Measurements from ENCODE around the gene CLECL1. TPM values are rescaled to one million over a fixed set of nuclear protein-coding genes. Genes with fewer than 3 reads are reported as not detected.
A peak's percentile ranks its signal among the peaks of the same experiment; 100 is the strongest.

CLECL1 gene
- total and polyA plus RNA-seq, 9 of the 15 experiments (the other 6 are each of a cell fraction or from before 2014, with no cell fraction given) = 0.13 to 0.25 TPM; not detected in 7

DNA sequence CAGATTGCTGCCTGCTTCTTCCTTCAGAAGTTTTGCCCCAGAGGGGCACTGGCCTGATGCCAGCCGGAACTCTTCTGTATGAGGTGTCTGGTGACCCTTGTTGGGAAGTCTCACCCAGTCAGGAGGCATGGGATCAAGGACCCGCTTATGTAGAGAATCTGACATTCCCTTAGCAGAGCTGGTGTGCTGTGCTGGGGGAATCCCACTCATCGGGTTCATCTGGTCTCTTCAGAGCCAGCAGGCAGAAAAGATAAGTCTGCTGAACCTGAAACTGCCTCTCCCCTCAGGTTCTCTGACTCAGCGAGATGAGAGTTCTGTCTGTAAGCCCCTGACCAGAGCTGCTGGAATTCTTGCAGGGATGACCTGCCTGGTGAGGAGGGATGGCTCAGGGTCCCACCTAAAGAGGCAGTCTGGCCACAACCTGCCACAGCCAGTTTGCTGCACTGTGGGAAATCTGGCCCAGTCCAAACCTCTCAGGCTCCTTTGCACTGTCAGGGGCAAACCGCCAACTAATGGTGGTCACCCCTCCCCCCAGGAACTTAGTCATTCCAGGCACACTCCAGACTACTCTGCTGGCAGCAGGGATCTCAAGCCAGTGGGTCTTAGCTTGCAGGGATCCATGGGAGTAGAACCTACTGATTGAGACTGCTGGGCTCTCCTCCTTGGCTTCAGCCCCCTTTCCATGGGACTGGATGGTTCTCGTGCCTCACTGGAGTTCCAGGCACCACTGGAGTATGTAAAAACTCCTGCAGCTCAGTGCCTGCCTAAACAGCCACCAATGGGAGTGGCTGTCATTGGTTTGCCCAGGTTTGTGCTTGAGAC is 59.3 kb downstream of the CLECL1 start (continued):
- TF ChIP-seq FOXM1 (IDR thresholded peaks at IDR 0.05; ENCODE audit: low read depth) = no peak
- no peak for TF ChIP-seq FOXM1 (CRISPR knock-in tag; IDR thresholded peaks at IDR 0.05; ENCODE audit: low read depth)
- TF ChIP-seq, protein P1, sequence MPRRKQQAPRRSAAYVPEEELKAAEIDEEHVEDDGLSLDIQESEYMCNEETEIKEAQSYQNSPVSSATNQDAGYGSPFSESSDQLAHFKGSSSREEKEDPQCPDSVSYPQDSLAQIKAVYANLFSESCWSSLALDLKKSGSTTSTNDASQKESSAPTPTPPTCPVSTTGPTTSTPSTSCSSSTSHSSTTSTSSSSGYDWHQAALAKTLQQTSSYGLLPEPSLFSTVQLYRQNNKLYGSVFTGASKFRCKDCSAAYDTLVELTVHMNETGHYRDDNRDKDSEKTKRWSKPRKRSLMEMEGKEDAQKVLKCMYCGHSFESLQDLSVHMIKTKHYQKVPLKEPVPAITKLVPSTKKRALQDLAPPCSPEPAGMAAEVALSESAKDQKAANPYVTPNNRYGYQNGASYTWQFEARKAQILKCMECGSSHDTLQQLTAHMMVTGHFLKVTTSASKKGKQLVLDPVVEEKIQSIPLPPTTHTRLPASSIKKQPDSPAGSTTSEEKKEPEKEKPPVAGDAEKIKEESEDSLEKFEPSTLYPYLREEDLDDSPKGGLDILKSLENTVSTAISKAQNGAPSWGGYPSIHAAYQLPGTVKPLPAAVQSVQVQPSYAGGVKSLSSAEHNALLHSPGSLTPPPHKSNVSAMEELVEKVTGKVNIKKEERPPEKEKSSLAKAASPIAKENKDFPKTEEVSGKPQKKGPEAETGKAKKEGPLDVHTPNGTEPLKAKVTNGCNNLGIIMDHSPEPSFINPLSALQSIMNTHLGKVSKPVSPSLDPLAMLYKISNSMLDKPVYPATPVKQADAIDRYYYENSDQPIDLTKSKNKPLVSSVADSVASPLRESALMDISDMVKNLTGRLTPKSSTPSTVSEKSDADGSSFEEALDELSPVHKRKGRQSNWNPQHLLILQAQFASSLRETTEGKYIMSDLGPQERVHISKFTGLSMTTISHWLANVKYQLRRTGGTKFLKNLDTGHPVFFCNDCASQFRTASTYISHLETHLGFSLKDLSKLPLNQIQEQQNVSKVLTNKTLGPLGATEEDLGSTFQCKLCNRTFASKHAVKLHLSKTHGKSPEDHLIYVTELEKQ (CRISPR knock-in tag; IDR thresholded peaks at IDR 0.05) = no peak
- no peak for TF ChIP-seq MEF2A (IDR thresholded peaks at IDR 0.05; ENCODE audit: control insufficient read depth, low read depth, low read length)
- TF ChIP-seq, protein P2, sequence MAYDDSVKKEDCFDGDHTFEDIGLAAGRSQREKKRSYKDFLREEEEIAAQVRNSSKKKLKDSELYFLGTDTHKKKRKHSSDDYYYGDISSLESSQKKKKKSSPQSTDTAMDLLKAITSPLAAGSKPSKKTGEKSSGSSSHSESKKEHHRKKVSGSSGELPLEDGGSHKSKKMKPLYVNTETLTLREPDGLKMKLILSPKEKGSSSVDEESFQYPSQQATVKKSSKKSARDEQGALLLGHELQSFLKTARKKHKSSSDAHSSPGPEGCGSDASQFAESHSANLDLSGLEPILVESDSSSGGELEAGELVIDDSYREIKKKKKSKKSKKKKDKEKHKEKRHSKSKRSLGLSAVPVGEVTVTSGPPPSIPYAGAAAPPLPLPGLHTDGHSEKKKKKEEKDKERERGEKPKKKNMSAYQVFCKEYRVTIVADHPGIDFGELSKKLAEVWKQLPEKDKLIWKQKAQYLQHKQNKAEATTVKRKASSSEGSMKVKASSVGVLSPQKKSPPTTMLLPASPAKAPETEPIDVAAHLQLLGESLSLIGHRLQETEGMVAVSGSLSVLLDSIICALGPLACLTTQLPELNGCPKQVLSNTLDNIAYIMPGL (CRISPR knock-in tag; IDR thresholded peaks at IDR 0.05) = no peak
- TF ChIP-seq NCOR1 (IDR thresholded peaks at IDR 0.05) = peak; percentile 67
- TF ChIP-seq BRD4 (IDR thresholded peaks at IDR 0.05) = no peak
- TF ChIP-seq NR4A1 (CRISPR knock-in tag; IDR thresholded peaks at IDR 0.05) = no peak
- TF ChIP-seq NR4A1 (tag; IDR thresholded peaks at IDR 0.05) = no peak
- TF ChIP-seq, protein P3, sequence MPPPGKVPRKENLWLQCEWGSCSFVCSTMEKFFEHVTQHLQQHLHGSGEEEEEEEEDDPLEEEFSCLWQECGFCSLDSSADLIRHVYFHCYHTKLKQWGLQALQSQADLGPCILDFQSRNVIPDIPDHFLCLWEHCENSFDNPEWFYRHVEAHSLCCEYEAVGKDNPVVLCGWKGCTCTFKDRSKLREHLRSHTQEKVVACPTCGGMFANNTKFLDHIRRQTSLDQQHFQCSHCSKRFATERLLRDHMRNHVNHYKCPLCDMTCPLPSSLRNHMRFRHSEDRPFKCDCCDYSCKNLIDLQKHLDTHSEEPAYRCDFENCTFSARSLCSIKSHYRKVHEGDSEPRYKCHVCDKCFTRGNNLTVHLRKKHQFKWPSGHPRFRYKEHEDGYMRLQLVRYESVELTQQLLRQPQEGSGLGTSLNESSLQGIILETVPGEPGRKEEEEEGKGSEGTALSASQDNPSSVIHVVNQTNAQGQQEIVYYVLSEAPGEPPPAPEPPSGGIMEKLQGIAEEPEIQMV (tag; conservative IDR thresholded peaks at IDR 0.05; ENCODE audit: low read depth) = no peak
- 0 out of 2 replicates have a peak, but pooled peaks have one; percentile 52 for TF ChIP-seq RNF2 (IDR thresholded peaks at IDR 0.05)
- no peak for TF ChIP-seq KAT2B (IDR thresholded peaks at IDR 0.05; ENCODE audit: low read depth, low read length)
- TF ChIP-seq, protein P4, sequence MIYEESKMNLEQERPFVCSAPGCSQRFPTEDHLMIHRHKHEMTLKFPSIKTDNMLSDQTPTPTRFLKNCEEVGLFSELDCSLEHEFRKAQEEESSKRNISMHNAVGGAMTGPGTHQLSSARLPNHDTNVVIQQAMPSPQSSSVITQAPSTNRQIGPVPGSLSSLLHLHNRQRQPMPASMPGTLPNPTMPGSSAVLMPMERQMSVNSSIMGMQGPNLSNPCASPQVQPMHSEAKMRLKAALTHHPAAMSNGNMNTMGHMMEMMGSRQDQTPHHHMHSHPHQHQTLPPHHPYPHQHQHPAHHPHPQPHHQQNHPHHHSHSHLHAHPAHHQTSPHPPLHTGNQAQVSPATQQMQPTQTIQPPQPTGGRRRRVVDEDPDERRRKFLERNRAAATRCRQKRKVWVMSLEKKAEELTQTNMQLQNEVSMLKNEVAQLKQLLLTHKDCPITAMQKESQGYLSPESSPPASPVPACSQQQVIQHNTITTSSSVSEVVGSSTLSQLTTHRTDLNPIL (CRISPR knock-in tag; IDR thresholded peaks at IDR 0.05) = no peak
- TF ChIP-seq KDM5B (IDR thresholded peaks at IDR 0.05; ENCODE audit: insufficient replicate concordance, low read depth, low read length) = no peak
- TF ChIP-seq TCF3 (CRISPR knock-in tag; IDR thresholded peaks at IDR 0.05) = peak; percentile 82
- TF ChIP-seq, protein P5, sequence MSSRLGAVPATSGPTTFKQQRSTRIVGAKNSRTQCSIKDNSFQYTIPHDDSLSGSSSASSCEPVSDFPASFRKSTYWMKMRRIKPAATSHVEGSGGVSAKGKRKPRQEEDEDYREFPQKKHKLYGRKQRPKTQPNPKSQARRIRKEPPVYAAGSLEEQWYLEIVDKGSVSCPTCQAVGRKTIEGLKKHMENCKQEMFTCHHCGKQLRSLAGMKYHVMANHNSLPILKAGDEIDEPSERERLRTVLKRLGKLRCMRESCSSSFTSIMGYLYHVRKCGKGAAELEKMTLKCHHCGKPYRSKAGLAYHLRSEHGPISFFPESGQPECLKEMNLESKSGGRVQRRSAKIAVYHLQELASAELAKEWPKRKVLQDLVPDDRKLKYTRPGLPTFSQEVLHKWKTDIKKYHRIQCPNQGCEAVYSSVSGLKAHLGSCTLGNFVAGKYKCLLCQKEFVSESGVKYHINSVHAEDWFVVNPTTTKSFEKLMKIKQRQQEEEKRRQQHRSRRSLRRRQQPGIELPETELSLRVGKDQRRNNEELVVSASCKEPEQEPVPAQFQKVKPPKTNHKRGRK (tag; IDR thresholded peaks at IDR 0.05) = no peak
